HK-2 (cell line): ENCODE measurements around the gene FAF1.

ENCODE experiments used
- DNase-seq: peaks from one replicate; pipeline ENCODE4 v3.0.0-alpha.2; 2018; ENCODE audit not compliant: unreplicated experiment

Gene FAF1

GRCh38 chr1:50427086-50427817 lies 532.8 kb downstream of the FAF1 start:
- no peak for DNase-seq

GRCh38 chr1:50426702-50427085 lies 533.4 kb downstream of the FAF1 start:
- DNase-seq = no peak

- no peak for DNase-seq
Observed at GRCh38 chr1:50426108-50426700, 533.9 kb downstream of the FAF1 start.

GRCh38 chr1:50425376-50426107 lies 534.5 kb downstream of the FAF1 start:
- no peak for DNase-seq

- DNase-seq = no peak
Observed at GRCh38 chr1:50424884-50425375, 535.1 kb downstream of the FAF1 start.

GRCh38 chr1:50424045-50424883 lies 535.8 kb downstream of the FAF1 start:
- DNase-seq = no peak

- no peak for DNase-seq
Observed at GRCh38 chr1:50423670-50424000, 536.4 kb downstream of the FAF1 start.

- DNase-seq = no peak
Observed at GRCh38 chr1:50422946-50423669, 537.0 kb downstream of the FAF1 start, which contains the start of gene DMRTA2. Gene DMRTA2 (minus strand): TSS chr1:50423443. CDS start chr1:50421536, 1,907 bp downstream.

- DNase-seq = no peak
Observed at GRCh38 chr1:50422675-50422945, 537.5 kb downstream of the FAF1 start.

- DNase-seq = no peak
Observed at GRCh38 chr1:50421768-50422674, 538.0 kb downstream of the FAF1 start.

GRCh38 chr1:50421366-50421748 lies 538.7 kb downstream of the FAF1 start:
- no peak for DNase-seq

- no peak for DNase-seq
Observed at GRCh38 chr1:50420689-50421365, 539.2 kb downstream of the FAF1 start.

GRCh38 chr1:50419907-50420677 lies 540.0 kb downstream of the FAF1 start:
- no peak for DNase-seq

GRCh38 chr1:50419192-50419906 lies 540.7 kb downstream of the FAF1 start:
- peak; percentile 26 for DNase-seq

- peak; percentile 24 for DNase-seq
Observed at GRCh38 chr1:50418600-50419109, 541.4 kb downstream of the FAF1 start.

- DNase-seq = no peak
Observed at GRCh38 chr1:50417946-50418599, 542.0 kb downstream of the FAF1 start.

- no peak for DNase-seq
Observed at GRCh38 chr1:50417507-50417906, 542.6 kb downstream of the FAF1 start.
